ENCODE results near the gene ITPR3. TPM values are rescaled to one million over a fixed set of nuclear protein-coding genes. Genes with fewer than 3 reads are reported as not detected.

Gene ITPR3
- total and polyA plus RNA-seq, 2 donors (not counting 3 experiments of a cell fraction or from before 2014, with no cell fraction given), result 28.8 to 52.2 TPM

- BruUV-seq (replicated peaks), result no TSS peak
- H3K4me2 ChIP-seq (ENCODE audit: insufficient read depth, low read length), result peak overlapping the region; percentile 60
- H4K20me1 ChIP-seq (replicated peaks; ENCODE audit: control insufficient read depth, extremely low read depth, insufficient read depth, low read length), result no peaks in the 10 kb centered on the region
- intact Hi-C loops (cut with micrococcal nuclease) (loop anchor here (5.0 to 10.0 kb wide), 2 partner anchors 126 to 264 kb away; partner anchors contain the start of genes TAPBP, ZBTB22 and ZBTB9), dilution Hi-C loops (cut with MboI; ENCODE audit: extremely low pct_ligation_motif_present, low sequenced_read_pairs) (no loop called here)
- H3K9ac ChIP-seq (replicated peaks; ENCODE audit: extremely low read depth, insufficient read depth, low read length), result no peak overlapping the region
- H3K27ac ChIP-seq (ENCODE audit: insufficient read depth, low read depth, low read length), result no peak overlapping the region
- ChIA-PET POLR2A (interaction anchor here (0.7 kb wide), 1 partner anchor 125 kb away, joined by 3 read pairs; no protein-coding TSS in a partner anchor), CTCF (no interaction called here)
- peaks cover 10 to 27% of the 10 kb centered on the region in 2 experiments for H3K36me3 ChIP-seq (ENCODE audit: control insufficient read depth in 2 of 2, extremely low read depth in 1 of 2, insufficient read depth in 2 of 2, low read length in 2 of 2)
- FAIRE-seq (no peak), DNase-seq (ENCODE audit: low read depth, low spot score) (no peak)
- H3K4me1 ChIP-seq (ENCODE audit: control insufficient read depth, extremely low read depth, insufficient read depth, low read length), result peaks cover 17% of the 10 kb centered on the region
- peaks cover 31% of the 10 kb centered on the region for H3K79me2 ChIP-seq (ENCODE audit: control insufficient read depth, insufficient read depth, low read length)
- H3K9me1 ChIP-seq (replicated peaks; ENCODE audit: control insufficient read depth, extremely low read depth, insufficient read depth, low read length), result no peaks in the 10 kb centered on the region
- H3K4me3 ChIP-seq (replicated peaks in 1 of 3; ENCODE audit: insufficient read depth in 1 of 3, low read depth in 1 of 3, low read length in 3 of 3), result no peak overlapping the region
- no peak overlapping the region for H2AFZ ChIP-seq (ENCODE audit: low read depth, low read length)
- no peaks in the 10 kb centered on the region for H3K27me3 ChIP-seq (ENCODE audit: control insufficient read depth in 2 of 2, insufficient read depth in 2 of 2, low read length in 2 of 2)
- TF ChIP-seq EZH2 (IDR thresholded peaks at IDR 0.05; ENCODE audit: borderline replicate concordance, low read depth, low read length, severe bottlenecking) (no peak), MYC (IDR thresholded peaks at IDR 0.05; ENCODE audit: low read depth, low read length) (no peak), POLR2A (IDR thresholded peaks at IDR 0.05; ENCODE audit: low read depth, low read length) (no peak), GATA2 (IDR thresholded peaks at IDR 0.05; ENCODE audit: insufficient read depth, insufficient read length, low read depth, low read length) (no peak), POLR2AphosphoS5 (IDR thresholded peaks at IDR 0.05; ENCODE audit: insufficient read depth, low read depth, low read length) (no peak), FOS (IDR thresholded peaks at IDR 0.05; ENCODE audit: borderline replicate concordance, insufficient read depth, low read length) (no peak), JUN (IDR thresholded peaks at IDR 0.05; ENCODE audit: borderline replicate concordance, insufficient read depth, insufficient read length, low read depth) (no peak)
- TF ChIP-seq, protein P1, sequence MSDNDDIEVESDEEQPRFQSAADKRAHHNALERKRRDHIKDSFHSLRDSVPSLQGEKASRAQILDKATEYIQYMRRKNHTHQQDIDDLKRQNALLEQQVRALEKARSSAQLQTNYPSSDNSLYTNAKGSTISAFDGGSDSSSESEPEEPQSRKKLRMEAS (IDR thresholded peaks at IDR 0.05; ENCODE audit: insufficient read depth, insufficient read length), result no peak
- TF ChIP-seq, protein P2, sequence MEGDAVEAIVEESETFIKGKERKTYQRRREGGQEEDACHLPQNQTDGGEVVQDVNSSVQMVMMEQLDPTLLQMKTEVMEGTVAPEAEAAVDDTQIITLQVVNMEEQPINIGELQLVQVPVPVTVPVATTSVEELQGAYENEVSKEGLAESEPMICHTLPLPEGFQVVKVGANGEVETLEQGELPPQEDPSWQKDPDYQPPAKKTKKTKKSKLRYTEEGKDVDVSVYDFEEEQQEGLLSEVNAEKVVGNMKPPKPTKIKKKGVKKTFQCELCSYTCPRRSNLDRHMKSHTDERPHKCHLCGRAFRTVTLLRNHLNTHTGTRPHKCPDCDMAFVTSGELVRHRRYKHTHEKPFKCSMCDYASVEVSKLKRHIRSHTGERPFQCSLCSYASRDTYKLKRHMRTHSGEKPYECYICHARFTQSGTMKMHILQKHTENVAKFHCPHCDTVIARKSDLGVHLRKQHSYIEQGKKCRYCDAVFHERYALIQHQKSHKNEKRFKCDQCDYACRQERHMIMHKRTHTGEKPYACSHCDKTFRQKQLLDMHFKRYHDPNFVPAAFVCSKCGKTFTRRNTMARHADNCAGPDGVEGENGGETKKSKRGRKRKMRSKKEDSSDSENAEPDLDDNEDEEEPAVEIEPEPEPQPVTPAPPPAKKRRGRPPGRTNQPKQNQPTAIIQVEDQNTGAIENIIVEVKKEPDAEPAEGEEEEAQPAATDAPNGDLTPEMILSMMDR (IDR thresholded peaks at IDR 0.05; ENCODE audit: extremely low read depth in 1 of 2, insufficient read depth in 1 of 2, low read depth in 1 of 2, low read length in 2 of 2), result no peak
- H3K9me3 ChIP-seq (replicated peaks; ENCODE audit: control insufficient read depth, insufficient read depth, low read length), result no peaks in the 10 kb centered on the region
Measured at GRCh38 chr6:33578588-33579011, 42.5 kb upstream of the ITPR3 start.

All from endothelial cell of umbilical vein (primary cell).